ENCODE data around the gene TTC39B. TPM values are rescaled to one million over a fixed set of nuclear protein-coding genes. Genes with fewer than 3 reads are reported as not detected.
"Not testable (repeated sequence)": the region's sequence is repeated elsewhere in the genome, so short reads cannot be mapped to it uniquely, and the experiment has no call there.

The TTC39B gene
- total RNA-seq, 1 experiment from 2014 or later: 8.0 TPM

DNA sequence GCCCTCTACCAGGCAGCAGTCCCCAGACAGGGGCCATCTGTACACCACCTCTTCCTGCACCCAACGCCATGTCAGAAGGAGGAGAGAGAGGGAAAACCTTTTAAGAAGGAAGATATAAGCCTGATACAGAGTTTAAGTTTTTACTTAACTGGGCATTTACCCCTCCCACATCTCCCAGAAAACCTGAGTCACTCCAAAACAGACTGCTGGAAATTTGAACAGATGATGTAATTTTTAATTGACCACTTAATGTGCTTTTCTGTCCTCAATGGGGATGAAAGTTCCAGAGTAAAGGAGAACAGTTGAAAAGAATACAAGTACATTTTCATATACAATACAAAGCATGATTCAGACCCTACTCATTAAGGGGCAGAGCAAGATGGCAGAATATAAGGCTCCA is 63.9 kb downstream of the TTC39B start:
- in situ Hi-C loops (cut with HindIII; ENCODE audit: low pct_unique_long_range_greater_than_20kb, low sequenced_read_pairs): no loop called here
- DNase-seq (ENCODE audit: low read depth): no peak

DNA sequence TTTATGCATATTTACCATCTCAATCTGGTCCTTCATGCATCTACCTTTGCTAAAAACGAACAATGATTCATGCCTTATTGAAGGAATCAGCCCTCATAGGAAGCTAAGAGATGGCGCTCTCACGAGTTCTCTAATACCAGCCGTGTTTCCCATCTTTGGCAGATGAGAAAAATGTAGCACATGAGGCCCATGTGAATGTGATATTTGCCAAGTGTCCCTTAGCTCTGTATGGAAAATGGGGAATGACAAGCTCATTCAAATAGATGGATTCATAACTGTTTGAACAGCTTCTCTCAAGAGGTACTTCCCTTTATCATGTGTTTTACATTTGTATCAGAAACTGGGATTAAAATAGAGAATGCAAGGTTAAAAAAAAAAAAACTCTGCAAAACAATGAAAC is 66.1 kb downstream of the TTC39B start:
- in situ Hi-C loops (cut with HindIII; ENCODE audit: low pct_unique_long_range_greater_than_20kb, low sequenced_read_pairs): no loop called here

DNA sequence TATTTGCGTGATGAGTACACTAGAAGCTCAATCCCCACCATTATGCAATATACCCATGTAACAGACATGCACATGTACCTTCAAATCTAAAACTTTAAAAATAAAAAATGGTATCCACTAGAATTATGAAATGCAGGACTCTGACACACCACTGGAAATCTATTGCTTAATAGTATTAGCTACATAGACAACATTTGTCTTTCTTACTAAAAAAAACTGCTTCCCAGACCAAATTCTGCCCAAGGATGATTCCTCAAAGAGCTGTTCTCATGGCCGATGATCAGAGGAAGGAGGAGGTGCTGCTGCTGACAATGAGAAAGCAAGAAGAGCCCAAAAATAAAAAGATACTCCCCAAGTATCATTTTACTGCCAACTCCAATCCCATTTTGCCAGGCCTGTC is 67.2 kb downstream of the TTC39B start:
- in situ Hi-C loops (cut with HindIII; ENCODE audit: low pct_unique_long_range_greater_than_20kb, low sequenced_read_pairs): no loop called here
- no peak for DNase-seq (ENCODE audit: low read depth)

More for the DNA sequence above, 66.1 kb downstream of the TTC39B start:
- DNase-seq (ENCODE audit: low read depth): no peak

DNA sequence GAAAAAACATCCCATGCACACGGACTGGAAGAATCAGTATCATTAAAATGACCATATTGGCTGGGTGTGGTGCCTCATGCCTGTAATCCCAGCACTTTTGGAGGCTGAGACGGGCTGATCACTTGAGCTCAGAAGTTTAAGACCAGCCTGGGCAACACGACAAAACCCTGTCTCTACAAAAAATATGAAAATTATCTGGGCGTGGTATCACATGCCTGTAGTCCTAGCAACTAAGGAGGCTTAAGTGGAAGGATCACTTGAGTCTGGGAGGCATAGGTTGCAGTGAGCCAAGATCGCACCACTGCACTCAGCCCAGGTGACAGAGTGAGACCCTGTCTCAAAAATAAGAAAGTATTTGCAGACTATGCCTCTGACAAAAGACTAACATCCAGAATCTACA is 68.4 kb downstream of the TTC39B start:
- in situ Hi-C loops (cut with HindIII; ENCODE audit: low pct_unique_long_range_greater_than_20kb, low sequenced_read_pairs): no loop called here
- DNase-seq (ENCODE audit: low read depth): no peak

DNA sequence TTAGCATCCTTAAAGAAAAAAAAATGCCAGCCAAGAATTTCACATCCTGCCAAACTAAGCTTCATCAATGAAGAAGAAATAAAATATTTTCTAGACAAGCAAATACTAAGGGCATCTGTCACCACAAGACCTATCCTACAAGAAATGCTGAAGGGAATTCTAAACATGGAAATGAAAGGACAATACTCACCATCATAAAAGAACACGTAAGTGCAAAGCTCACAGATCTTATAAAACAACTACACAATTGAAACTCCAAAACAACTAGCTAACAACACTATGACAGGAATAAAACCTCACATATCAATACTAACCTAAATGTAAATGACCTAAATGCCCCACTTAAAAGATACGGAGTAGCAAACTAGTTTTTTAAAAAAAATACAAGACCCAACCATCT is 71.4 kb downstream of the TTC39B start:
- no peak for DNase-seq (ENCODE audit: low read depth)
- in situ Hi-C loops (cut with HindIII; ENCODE audit: low pct_unique_long_range_greater_than_20kb, low sequenced_read_pairs): no loop called here

DNA sequence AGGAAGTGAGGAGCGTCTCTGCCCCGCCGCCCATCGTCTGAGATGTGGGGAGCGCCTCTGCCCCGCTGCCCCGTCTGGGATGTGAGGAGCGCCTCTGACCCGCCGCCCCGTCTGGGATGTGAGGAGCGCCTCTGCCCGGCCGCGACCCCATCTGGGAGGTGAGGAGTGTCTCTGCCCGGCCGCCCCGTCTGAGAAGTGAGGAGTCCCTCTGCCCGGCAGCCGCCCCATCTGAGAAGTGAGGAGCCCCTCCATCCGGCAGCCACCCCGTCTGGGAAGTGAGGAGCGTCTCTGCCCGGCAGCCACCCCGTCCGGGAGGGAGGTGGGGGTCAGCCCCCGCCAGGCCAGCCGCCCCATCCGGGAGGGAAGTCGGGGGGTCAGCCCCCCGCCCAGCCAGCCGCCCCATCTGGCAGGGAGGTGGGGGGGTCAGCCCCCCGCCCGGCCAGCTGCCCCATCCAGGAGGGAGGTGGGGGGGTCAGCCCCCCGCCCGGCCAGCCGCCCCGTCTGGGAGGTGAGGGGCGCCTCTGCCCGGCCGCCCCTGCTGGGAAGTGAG is 73.0 kb downstream of the TTC39B start:
- DNase-seq (ENCODE audit: low read depth); in situ Hi-C loops (cut with HindIII; ENCODE audit: low pct_unique_long_range_greater_than_20kb, low sequenced_read_pairs): not testable (repeated sequence)

DNA sequence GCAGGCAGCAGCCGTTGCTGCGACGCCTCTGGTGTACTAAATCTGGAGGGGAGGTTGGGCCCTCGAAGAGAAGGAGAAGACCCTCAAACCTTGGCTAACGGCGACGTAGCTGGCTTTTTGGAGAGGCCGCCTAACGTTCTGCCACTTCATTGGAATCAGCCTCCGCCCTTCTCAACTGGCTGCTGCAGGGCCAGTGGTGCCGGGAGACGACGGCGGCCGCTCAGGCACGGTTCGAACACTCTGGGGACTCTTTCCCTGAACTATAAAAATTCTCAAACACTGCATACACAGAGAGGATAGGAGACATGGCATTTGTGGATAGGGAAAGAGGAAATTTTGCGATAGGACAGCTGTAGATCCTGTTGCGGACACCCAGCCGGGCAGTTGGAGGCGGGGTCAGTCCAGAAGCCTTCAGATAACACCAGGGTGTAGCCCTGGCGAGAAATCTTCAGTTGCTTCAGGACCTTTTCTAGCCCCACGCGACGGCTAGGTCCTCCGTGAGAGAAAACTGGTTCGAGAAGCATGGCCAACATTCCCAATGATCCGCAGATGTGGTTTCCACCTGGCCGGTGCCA is 74.2 kb downstream of the TTC39B start:
- DNase-seq (ENCODE audit: low read depth); in situ Hi-C loops (cut with HindIII; ENCODE audit: low pct_unique_long_range_greater_than_20kb, low sequenced_read_pairs): not testable (repeated sequence)

DNA sequence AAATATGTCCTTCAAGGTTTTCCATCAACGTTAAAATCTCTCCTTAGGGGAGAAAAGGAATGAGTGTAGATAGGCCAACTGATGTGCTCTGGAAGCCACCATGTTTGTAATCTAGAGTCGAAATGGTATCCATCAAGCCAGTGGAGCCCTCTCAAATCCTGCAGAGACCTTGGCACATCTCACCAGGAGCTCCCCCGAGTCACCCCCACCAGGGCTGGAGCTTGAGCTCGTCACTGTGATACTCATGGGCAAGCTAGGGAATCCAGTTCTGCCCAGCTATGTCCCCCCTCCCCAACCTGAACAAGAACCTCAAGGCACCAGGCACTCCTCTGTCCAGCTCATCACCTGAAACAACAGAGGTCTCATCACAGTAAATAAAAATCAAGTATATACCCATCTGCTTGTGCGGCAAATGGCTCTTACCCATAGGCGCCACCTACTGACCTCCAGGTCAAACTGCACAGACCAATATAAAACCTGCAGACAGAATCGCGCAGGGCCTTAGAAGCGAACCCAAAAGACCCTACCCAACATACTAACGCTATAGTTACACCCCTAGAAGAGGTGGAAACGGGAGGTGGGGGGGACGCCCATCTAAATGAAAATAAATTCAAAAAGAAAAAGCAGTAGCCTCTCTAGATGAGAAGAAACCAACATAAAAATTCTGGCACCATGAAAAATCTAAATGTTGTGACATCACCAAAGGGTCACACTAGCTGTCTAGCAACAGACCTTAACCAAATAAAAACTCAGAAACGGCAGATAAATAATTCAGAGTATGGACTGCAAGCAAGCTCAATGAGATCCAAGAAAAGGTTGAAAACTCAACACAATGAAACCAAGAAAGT is 75.0 kb downstream of the TTC39B start:
- no peak for DNase-seq (ENCODE audit: low read depth)
- in situ Hi-C loops (cut with HindIII; ENCODE audit: low pct_unique_long_range_greater_than_20kb, low sequenced_read_pairs): no loop called here

DNA sequence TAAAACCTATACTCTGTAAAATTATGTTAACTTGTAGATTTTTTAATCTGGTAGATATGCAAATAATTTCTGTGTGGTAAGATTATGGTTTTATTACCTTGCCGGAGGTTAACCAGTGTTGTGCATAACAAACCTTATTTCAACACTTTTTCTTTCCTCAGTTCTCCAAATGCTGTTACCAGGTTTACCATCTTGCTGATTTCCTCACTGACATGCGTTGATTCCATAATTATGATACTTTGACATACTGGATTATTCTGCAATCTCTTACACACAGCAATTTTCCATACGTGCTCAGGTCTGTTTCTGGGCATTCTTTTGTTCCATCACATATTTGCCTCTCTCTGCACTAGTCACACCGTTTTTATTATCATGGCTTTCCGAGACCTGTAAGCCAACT is 77.6 kb downstream of the TTC39B start:
- in situ Hi-C loops (cut with HindIII; ENCODE audit: low pct_unique_long_range_greater_than_20kb, low sequenced_read_pairs): no loop called here
- DNase-seq (ENCODE audit: low read depth): no peak

DNA sequence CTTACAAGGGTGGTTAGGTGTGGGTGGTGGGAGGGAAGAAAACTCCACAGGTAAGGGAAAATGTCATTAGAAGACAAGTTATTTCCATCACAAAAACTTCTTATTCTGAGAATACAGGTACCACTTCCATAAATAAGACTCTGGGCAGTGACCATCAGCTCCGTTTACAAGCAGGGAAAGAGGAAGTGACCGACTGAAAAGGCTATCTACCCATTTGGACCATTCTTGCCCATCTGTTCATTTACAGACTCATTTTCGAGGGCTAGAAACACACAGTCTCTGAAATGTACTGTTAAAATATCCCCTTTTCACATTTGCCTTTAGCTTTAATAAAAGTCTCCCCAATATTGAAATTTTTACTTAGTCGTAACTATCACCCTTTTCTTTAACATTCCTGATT is 79.5 kb downstream of the TTC39B start:
- no peak for DNase-seq (ENCODE audit: low read depth)
- in situ Hi-C loops (cut with HindIII; ENCODE audit: low pct_unique_long_range_greater_than_20kb, low sequenced_read_pairs): no loop called here

DNA sequence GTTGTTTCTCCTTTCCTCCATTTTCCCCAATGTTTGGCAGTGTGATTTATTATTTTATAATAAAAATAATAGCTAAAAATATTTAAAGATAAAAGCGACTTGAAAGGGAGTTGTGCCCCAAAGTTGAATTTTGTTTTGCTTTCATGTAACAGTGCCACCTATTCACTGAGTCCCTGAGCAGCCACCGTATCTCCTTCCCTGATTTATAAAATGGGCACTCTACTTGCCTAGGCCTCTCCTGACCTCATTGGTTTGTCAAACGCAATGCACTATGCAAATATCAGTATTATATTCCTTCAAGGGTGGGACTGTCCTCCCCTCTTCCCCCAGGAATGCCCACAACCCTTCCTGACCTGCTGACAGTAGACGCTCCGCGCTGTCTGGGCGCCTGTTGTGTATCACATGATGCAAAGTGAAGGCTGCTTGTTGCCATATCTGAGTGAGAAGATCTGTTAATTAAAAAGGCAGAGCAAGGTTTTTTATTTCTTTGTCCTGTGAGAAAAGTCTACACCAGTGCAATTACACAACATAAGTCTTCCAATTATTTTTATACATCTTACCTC is 81.4 kb downstream of the TTC39B start:
- DNase-seq (ENCODE audit: low read depth): no peak
- in situ Hi-C loops (cut with HindIII; ENCODE audit: low pct_unique_long_range_greater_than_20kb, low sequenced_read_pairs): no loop called here

DNA sequence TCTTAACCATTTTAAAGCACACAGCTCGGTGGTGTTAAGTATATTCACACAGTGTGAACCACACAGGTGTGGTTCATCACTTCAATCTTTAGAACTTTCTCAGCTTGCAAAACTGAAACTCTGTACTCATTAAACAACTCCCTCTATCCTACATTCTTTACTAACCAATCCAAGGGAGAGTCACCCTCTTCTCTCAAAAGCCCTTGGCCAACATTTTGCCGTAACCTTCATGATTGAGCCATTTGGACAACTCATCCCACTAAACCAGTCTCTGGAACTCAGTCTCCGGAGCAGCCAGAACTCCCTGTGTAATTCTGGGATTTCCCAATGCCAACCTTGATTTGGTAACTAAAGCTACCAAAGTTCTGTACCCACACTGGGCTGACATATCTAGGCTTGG is 84.7 kb downstream of the TTC39B start:
- DNase-seq (ENCODE audit: low read depth): no peak
- in situ Hi-C loops (cut with HindIII; ENCODE audit: low pct_unique_long_range_greater_than_20kb, low sequenced_read_pairs): no loop called here

DNA sequence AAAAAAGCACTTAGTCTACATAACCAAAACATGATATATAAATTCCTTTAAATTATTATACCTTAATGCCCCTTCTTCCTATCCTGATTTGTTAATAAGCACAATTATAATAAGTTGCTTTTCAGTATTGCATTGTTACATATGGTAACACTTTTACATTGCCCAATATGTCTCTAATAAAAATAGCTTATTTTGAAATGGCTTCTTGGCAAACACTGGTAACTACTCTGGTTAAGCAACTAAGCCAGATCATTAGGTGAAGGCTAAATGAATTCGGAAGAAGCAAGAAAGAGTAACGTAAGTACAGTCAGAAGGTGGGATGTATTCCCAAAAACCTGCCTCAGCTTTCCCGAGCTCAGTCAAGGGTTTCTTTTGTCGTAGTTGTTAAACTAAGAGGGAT is 85.3 kb downstream of the TTC39B start:
- in situ Hi-C loops (cut with HindIII; ENCODE audit: low pct_unique_long_range_greater_than_20kb, low sequenced_read_pairs): no loop called here
- no peak for DNase-seq (ENCODE audit: low read depth)

DNA sequence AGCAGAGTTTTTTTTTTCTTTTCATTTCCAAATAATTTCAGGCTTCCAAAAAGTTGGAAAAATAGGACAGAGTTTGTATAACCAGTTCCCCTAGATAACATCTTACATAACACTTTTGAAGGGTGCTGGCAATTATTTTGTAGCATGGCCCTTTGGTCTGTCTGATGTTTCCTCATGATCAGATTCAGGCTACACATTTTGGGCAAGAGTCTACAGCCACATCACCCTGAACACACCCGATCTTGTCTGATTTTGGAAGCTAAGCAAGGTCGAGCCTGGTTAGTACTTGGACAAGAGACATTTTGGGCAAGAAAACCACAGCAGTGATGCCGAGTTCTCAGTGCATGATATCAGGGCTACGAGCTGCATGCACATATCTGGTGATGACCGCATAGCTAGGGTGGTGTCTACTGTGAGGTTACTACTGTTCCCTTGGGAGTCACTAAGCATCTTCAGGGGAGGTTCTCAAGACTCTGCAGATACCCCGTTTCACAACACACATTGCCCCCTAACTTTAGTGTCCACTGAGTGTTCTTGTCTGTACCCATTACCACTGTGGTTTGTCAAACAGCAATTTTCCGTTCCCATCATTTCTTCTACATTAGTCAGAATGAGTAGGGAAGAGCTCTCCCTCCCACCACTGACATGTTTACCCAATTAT is 86.2 kb downstream of the TTC39B start:
- no peak for DNase-seq (ENCODE audit: low read depth)
- in situ Hi-C loops (cut with HindIII; ENCODE audit: low pct_unique_long_range_greater_than_20kb, low sequenced_read_pairs): no loop called here

DNA sequence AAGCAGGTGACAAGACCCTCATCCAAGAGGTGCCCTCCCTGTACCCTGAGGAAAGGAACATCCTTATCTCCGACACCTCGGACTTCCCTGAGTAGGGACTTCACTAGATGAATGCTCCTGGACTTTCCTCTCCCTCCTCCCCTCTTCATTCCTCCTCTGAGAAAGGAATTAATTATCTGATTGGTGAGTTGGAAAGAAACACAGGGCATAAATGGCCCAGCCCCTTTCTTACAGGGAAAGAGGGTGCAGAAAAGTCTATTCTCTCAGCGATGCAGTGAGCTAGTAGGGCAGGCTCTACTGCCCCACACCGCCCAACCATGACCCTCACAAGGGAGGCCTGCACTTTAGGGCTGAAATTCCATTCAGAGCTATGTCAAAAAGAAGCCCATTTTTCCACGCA is 87.5 kb downstream of the TTC39B start:
- in situ Hi-C loops (cut with HindIII; ENCODE audit: low pct_unique_long_range_greater_than_20kb, low sequenced_read_pairs): no loop called here
- DNase-seq (ENCODE audit: low read depth): peak; percentile 33

DNA sequence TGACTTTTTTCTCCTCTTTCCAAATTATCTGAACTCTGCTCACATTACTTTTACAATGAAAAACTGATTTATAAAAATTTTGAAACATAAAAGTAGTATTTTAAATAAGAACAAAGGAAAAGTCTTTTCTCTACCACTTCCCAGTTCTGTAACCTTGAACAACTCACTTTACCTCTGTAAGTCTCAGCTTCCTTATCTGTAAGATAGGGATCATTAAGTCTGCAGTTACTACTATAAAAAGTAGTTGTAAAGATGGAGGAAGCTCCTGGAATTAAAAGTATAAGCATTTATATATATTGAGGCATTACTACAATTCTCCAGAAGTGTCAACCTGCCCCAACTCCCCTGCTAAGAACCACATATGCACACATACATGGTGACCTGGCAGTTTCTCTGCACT is 88.0 kb downstream of the TTC39B start:
- in situ Hi-C loops (cut with HindIII; ENCODE audit: low pct_unique_long_range_greater_than_20kb, low sequenced_read_pairs): no loop called here
- DNase-seq (ENCODE audit: low read depth): no peak

DNA sequence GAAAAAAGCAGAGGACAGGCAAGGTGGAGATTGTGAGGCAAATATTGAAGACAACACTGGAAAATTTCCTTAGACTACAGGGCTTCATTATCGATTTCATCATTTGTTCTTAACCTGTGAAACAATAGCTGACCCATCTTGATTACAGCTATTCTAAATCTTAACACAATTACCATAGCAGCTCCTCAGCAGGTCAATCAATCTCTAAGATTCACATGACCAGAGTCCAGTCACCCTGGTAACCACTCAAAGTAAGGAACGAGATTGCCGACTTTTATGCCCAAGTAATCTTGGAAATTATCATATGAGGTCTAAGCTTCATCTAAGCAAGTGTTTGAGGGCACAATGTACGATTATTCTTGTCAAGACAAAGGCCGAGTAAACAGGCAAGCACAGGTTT is 93.8 kb downstream of the TTC39B start:
- in situ Hi-C loops (cut with HindIII; ENCODE audit: low pct_unique_long_range_greater_than_20kb, low sequenced_read_pairs): no loop called here
- no peak for DNase-seq (ENCODE audit: low read depth)

DNA sequence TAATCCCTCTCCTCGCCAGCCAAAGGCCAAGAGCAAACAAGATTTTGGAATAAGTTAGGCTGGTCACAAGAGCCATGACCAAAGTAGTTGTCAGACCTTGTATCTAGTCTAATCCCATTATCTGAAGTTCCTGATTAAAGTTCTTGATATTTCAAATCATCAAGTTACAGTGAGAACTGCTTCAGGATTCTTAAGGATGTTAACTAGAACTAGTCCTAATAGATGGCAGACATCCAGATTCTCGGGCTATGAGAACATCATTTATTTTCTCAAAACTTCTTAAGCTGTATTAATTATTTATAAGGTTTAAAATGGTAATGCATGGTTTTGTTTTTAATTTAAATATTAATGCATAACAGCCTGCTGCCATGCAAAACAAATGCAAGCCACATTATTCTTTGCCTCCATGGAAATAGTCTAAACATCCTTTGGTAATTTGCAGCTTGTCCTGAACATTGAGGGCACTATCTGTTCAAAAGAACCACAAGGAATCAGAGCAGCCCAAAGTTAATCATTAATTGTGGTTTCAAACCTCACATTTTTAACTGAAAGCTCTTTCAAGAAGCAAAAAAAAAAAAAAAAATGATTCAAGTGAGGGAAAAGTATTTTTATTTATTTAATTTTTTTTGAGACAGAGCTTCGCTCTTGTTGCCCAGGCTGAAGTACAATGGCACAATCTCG is 95.1 kb downstream of the TTC39B start:
- in situ Hi-C loops (cut with HindIII; ENCODE audit: low pct_unique_long_range_greater_than_20kb, low sequenced_read_pairs): no loop called here

More for the DNA sequence above, 95.1 kb downstream of the TTC39B start:
- DNase-seq (ENCODE audit: low read depth): peak; percentile 75
